Lower leg skin (tissue), 3 donors: Measurements from ENCODE around the gene GAS7.

ENCODE experiments used
- CTCF ChIP-seq, 3 donors: fragments of 450-650 bp; IDR thresholded peaks; one replicate each; pipeline ENCODE4 v1.5.1; 2016; ENCODE audit warnings: antibody characterized with exemption in 3 of 3, mild to moderate bottlenecking in 3 of 3, moderate library complexity in 2 of 3
- POLR2A ChIP-seq, 2 donors: fragments of 450-650 bp; IDR thresholded peaks; one replicate each; pipeline ENCODE4 v1.6.1; 2016 to 2017; ENCODE audit warnings: antibody characterized with exemption in 2 of 2, mild to moderate bottlenecking in 1 of 2, moderate library complexity in 1 of 2

- TF ChIP-seq CTCF (IDR thresholded peaks at IDR 0.05) (no peak), POLR2A (IDR thresholded peaks at IDR 0.05) (no peak)
These were observed 11.8 kb upstream of the GAS7 start for GRCh38 chr17:10210151-10210574.
